Natural killer cell (primary cell): Measurements from ENCODE around the gene ASB4. TPM values are rescaled to one million over a fixed set of nuclear protein-coding genes. Genes with fewer than 3 reads are reported as not detected.

Source experiments
- ATAC-seq, 3 donors: fragments of 150-1000 bp in 2 of 3; fragments of 200-7000 bp in 1 of 3; cut with Tn5 transposase; 1 replicate in 1 of 3; 2 replicates in 2 of 3; pipeline ENCODE4 v1.10.0; 2021; ENCODE audit warnings: mild to moderate bottlenecking in 2 of 3, moderate library complexity in 2 of 3
- DNase-seq, 2 donors: peaks; one replicate each; pipeline versions ENCODE4 v3.0.0 to v3.0.0-alpha.2; 2013 to 2021; ENCODE audit warnings: mixed read lengths in 1 of 2
- H3K27ac ChIP-seq: one replicate; pipeline ENCODE4 v1.5.1; 2013; ENCODE audit warnings: mild to moderate bottlenecking, low read length
- H3K27me3 ChIP-seq: one replicate; pipeline ENCODE4 v1.6.1; 2013; ENCODE audit warnings: low read length; ENCODE audit not compliant: control insufficient read depth, insufficient read depth
- H3K36me3 ChIP-seq: one replicate; pipeline ENCODE4 v1.6.1; 2013; ENCODE audit warnings: low read length; ENCODE audit not compliant: control insufficient read depth, insufficient read depth
- H3K4me1 ChIP-seq: one replicate; pipeline ENCODE4 v1.6.1; 2013; ENCODE audit warnings: low read length; ENCODE audit not compliant: control insufficient read depth, insufficient read depth
- H3K4me3 ChIP-seq: one replicate; pipeline ENCODE4 v1.5.1; 2013; ENCODE audit warnings: low read length
- H3K9me3 ChIP-seq: one replicate; pipeline ENCODE4 v1.6.1; 2013; ENCODE audit warnings: low read length; ENCODE audit not compliant: control insufficient read depth, insufficient read depth
- H3K27ac Mint-ChIP-seq, 2 donors: one replicate each; pipeline ENCODE4 v1.8.0; 2022; ENCODE audit warnings: mild to moderate bottlenecking in 2 of 2, mixed read lengths in 2 of 2, moderate library complexity in 1 of 2
- H3K27me3 Mint-ChIP-seq, 2 donors: one replicate each; pipeline ENCODE4 v1.8.0; 2022; ENCODE audit warnings: low read depth in 2 of 2, mixed read lengths in 2 of 2
- H3K36me3 Mint-ChIP-seq: one replicate; pipeline ENCODE4 v1.8.0; 2022; ENCODE audit warnings: mixed read lengths
- H3K4me1 Mint-ChIP-seq, 2 donors: one replicate each; pipeline ENCODE4 v1.8.0; 2022; ENCODE audit warnings: mixed read lengths in 2 of 2
- H3K4me3 Mint-ChIP-seq: one replicate; pipeline ENCODE4 v1.8.0; 2022; ENCODE audit warnings: mild to moderate bottlenecking, moderate library complexity, mixed read lengths
- H3K9me3 Mint-ChIP-seq, 2 donors: one replicate each; pipeline ENCODE4 v1.8.0; 2022; ENCODE audit warnings: mixed read lengths in 2 of 2
- WGBS: methylation state at CpG from one replicate; pipeline ENCODE4 v1.1.7; 2013; ENCODE audit warnings: missing lambda C conversion rate; ENCODE audit not compliant: insufficient coverage; 5-methylcytosine and 5-hydroxymethylcytosine counted together
- intact Hi-C: fragments of 100-400 bp; cut with micrococcal nuclease; formaldehyde crosslinking; loops from one replicate; pipeline ENCODE4 v1.14.2; 2022
- total RNA-seq, 4 donors: library from RNA; stranded (reverse); fragments of 120-200 nt in 1 of 4; gene quantifications; one replicate each; pipeline versions ENCODE4 v1.2.3 to v1.2.4, GENCODE V29; 2013 to 2022
- TF ChIP-seq, protein P1 (sequence below): fragments of 200-600 bp; IDR thresholded peaks from one replicate; pipeline ENCODE4 v1.8.0; 2022; ENCODE audit warnings: antibody characterized with exemption

Gene ASB4
- total RNA-seq, 3 donors from 2014 or later (not counting 1 experiment from before 2014, with no cell fraction given), result not detected

DNA sequence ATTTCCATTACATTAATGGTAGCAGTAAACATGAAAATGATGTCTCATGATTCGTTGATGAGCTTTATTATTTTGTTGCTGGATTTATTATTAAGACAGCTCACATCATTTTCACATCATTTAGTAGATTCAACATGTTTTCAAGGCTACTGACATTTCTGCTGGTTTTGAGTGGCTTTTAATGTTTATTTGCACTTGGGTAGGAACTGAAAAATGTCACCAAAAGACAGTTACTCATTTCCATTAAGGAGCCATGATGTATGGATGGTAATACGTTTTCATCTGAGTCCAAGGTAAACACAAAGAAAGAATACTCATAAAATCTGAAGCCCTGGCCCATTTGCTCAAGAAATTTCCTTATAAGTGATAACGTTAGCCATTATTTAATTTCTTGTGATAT is 95.7 kb downstream of the ASB4 start:
- H3K4me1 Mint-ChIP-seq, result no peaks in the 10 kb centered on the region
- WGBS, result 100% methylated on average over 1 of the region's 3 CpGs
- no peak for ATAC-seq
- intact Hi-C loops, result no loop called here
- no peaks in the 10 kb centered on the region for H3K9me3 ChIP-seq
- H3K9me3 Mint-ChIP-seq, result no peaks in the 10 kb centered on the region
- H3K4me3 Mint-ChIP-seq, result no peak overlapping the region
- no peak for DNase-seq
- H3K4me3 ChIP-seq, result no peak overlapping the region
- H3K27ac ChIP-seq, result no peak overlapping the region
- TF ChIP-seq, protein P1, sequence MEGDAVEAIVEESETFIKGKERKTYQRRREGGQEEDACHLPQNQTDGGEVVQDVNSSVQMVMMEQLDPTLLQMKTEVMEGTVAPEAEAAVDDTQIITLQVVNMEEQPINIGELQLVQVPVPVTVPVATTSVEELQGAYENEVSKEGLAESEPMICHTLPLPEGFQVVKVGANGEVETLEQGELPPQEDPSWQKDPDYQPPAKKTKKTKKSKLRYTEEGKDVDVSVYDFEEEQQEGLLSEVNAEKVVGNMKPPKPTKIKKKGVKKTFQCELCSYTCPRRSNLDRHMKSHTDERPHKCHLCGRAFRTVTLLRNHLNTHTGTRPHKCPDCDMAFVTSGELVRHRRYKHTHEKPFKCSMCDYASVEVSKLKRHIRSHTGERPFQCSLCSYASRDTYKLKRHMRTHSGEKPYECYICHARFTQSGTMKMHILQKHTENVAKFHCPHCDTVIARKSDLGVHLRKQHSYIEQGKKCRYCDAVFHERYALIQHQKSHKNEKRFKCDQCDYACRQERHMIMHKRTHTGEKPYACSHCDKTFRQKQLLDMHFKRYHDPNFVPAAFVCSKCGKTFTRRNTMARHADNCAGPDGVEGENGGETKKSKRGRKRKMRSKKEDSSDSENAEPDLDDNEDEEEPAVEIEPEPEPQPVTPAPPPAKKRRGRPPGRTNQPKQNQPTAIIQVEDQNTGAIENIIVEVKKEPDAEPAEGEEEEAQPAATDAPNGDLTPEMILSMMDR, result no peak
- H3K36me3 Mint-ChIP-seq, result no peaks in the 10 kb centered on the region
- no peaks in the 10 kb centered on the region for H3K27me3 Mint-ChIP-seq
- H3K27ac Mint-ChIP-seq, result no peak overlapping the region
- no peaks in the 10 kb centered on the region for H3K4me1 ChIP-seq
- H3K27me3 ChIP-seq, result no peaks in the 10 kb centered on the region
- no peaks in the 10 kb centered on the region for H3K36me3 ChIP-seq

DNA sequence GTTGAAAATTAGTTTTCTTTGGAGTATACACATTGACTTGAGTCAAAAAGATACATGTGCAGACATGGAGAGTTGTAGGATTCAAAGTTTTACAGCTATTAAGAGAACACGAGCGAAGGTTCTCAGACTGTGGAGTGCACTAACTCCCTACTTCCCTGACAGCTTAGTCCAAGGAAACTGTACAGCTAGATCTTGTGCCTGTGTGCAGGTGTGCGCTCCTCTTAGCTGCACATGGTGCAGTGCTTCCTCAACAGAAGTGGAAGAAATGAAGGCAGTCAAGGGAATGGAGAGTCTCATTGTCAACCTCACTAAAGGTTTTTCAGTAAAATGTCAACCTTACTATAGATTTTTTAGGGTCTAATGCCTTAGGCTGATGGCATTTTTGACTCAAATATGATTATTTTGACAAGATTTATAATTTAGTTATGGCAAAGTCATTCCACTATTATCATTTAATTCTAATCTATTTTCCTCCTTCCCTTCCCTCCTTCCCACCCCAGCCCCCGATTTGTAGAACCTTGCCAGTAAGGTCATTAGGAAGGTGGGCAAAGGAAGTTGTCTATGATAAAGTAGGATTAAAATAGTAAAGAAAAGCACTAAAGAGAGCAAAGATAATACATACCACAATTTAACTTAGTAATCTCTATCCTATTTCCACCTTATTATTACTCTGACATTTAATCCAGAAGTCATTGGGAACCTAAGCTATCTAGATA is 97.0 kb downstream of the ASB4 start:
- ATAC-seq, result no peak
- Histone ChIP-seq H3K36me3 (no peaks in the 10 kb centered on the region), H3K4me3 (no peak overlapping the region), H3K4me1 (no peaks in the 10 kb centered on the region), H3K27ac (no peak overlapping the region), H3K9me3 (no peaks in the 10 kb centered on the region), H3K27me3 (no peaks in the 10 kb centered on the region)
- intact Hi-C loops, result no loop called here
- H3K27ac Mint-ChIP-seq, result no peak overlapping the region
- H3K4me3 Mint-ChIP-seq, result no peak overlapping the region
- TF ChIP-seq, protein P1, result no peak
- no peaks in the 10 kb centered on the region for H3K9me3 Mint-ChIP-seq
- no peaks in the 10 kb centered on the region for H3K4me1 Mint-ChIP-seq
- H3K27me3 Mint-ChIP-seq, result no peaks in the 10 kb centered on the region
- no peak for DNase-seq
- H3K36me3 Mint-ChIP-seq, result peaks cover 8% of the 10 kb centered on the region
- WGBS, result 94% methylated on average over 3 of the region's 4 CpGs

DNA sequence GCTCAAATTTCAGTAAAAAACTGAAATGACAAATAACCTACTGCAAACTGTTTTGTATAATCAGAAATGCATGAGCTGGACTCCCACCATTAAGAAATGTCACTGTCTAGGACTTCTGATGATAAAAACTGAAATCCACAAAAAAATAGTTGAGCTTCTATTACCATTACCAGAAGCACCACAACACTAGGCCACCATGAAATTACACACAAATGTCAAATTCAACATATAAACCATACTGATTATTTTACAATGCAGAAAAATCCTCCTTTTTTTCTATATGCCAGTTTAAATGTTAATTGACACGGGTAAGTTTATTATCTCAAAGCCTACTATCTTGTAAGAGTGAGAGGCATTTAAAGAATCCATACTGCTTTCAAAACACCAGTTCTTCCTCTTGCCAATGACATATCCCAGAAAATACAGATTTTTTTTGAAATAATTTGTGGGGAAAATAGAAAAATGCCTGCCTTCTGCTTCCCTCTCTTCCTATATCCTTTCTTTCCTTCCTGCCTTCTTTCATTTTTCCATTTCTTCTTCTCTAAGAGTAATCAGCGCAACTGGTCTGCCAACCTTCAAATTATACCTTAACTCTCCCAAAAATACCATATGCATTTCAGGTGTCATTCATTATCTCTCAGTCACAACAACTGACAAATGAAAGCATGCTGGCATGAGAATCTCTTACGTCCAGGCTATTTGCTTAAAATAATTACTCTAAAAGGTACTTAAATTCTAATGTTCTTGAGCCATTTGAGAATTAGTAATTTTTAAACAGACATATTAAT is 98.3 kb downstream of the ASB4 start:
- no peaks in the 10 kb centered on the region for H3K4me1 Mint-ChIP-seq

More for the DNA sequence above, 98.3 kb downstream of the ASB4 start:
- no peaks in the 10 kb centered on the region for H3K36me3 ChIP-seq
- DNase-seq (no peak), ATAC-seq (no peak)
- no peak overlapping the region for H3K27ac Mint-ChIP-seq
- H3K36me3 Mint-ChIP-seq, result peaks cover 8% of the 10 kb centered on the region
- H3K4me1 ChIP-seq, result no peaks in the 10 kb centered on the region
- no peak overlapping the region for H3K4me3 ChIP-seq
- no peaks in the 10 kb centered on the region for H3K27me3 ChIP-seq
- no peaks in the 10 kb centered on the region for H3K27me3 Mint-ChIP-seq
- H3K9me3 ChIP-seq, result no peaks in the 10 kb centered on the region
- no peaks in the 10 kb centered on the region for H3K9me3 Mint-ChIP-seq
- H3K4me3 Mint-ChIP-seq, result no peak overlapping the region
- H3K27ac ChIP-seq, result no peak overlapping the region
- TF ChIP-seq, protein P1, result no peak
- intact Hi-C loops, result no loop called here
- 82% methylated on average over 2 of the region's 3 CpGs for WGBS
